HG03060 (cell line): ENCODE measurements around the gene AP2B1.

Source experiments
- ATAC-seq: cut with Tn5 transposase; IDR thresholded peaks from one replicate; pipeline ENCODE4 v1.9.1; 2021; ENCODE audit warnings: low read depth, moderate number of reproducible peaks; ENCODE audit not compliant: unreplicated experiment

The AP2B1 gene

DNA sequence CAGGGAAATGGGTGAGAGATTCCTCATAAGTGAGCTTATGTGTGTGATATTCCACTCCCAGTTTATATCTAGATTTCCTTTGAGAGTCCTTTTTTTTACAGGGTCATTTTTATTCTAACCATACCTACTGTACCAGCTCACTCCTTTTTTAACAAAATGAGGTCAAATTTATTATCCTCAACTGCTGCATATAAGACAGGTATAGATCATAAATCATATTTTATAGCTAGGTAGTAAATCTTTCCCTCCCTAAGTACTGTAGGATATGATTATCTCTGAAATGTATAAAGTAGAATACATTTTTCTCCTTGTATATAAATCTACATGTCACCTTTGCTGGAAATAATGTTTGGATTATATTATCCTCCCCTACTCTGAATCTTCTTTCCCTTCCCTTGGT is 31.5 kb downstream of the AP2B1 start:
- ATAC-seq = no peak

DNA sequence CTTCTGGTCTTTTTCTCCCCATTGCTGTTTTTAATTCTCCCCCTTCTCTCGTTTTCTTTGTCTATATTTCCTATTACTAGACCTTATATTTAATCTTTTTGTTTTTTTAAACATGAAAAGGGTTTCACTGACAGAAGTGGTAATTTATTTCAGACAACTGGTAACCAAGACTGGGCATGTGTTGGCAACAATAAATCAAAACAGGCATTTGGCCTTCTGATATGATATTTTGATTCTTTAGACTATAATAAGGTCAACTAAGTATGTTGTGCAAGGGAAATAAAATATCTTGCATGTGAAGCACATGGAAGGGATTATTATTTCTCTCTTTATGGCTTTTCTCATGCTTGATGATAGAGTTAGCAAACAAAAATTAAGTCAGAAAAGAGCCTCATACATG is 34.6 kb downstream of the AP2B1 start:
- no peak for ATAC-seq

DNA sequence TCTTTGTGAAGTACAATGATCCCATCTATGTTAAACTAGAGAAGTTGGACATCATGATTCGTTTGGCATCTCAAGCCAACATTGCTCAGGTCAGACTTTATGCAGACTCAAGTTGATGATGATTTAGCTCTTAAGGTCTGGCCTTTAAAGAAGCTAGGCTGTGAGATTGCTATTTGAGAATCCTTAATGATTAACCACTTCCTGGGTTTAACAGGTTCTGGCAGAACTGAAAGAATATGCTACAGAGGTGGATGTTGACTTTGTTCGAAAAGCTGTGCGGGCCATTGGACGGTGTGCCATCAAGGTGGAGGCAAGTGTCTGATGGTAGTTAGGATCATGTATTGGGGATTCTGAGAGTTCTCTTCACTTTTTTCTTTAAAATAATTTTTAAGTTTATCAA is 40.3 kb downstream of the AP2B1 start:
- ATAC-seq = no peak

DNA sequence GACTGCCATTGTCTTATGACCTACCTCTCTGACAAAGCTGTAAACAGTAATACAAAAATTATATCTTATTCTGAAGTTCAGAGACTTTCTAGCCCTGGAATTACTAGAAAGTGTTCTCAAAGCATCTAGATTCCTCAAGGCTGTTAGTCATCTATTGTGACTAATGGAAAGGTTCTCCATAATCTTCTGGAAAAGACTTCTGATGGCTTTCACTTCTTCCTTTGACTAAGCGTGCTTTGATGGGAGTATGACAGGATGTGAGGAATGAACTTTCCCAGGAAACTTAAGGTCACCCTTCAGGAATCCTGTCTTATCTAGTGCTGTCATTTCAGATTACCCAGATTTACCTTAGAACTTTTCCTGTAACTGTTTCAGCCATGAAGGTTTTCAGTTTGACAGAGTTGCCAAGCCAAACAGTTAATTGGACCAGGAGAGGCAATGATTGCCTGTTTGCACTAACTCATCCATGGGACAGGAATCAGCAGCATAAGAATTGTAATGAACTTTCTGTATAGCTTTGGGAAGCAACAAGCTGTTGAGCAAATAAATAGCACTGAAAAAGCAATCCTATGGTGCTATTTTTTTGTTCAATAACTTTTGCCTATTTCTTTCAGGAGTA is 43.5 kb downstream of the AP2B1 start:
- no peak for ATAC-seq

DNA sequence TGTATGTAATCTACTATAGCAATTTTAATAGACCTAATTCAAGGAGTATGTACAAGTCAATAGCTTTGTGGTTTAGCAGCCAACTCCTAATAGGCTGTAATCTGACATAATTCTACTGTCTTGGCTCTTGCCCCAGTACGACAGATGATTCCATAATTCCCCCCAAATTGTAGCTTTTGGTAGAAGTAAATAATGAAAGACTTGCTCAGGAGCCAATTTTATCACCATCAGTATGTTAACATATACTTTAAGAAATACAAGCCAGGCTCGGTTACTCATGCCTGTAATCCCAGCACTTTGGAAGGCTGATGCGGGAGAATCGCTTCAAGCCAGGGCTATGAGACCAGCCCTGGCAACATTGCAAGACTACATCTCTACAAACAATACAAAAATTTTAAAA is 53.9 kb downstream of the AP2B1 start:
- no peak for ATAC-seq

DNA sequence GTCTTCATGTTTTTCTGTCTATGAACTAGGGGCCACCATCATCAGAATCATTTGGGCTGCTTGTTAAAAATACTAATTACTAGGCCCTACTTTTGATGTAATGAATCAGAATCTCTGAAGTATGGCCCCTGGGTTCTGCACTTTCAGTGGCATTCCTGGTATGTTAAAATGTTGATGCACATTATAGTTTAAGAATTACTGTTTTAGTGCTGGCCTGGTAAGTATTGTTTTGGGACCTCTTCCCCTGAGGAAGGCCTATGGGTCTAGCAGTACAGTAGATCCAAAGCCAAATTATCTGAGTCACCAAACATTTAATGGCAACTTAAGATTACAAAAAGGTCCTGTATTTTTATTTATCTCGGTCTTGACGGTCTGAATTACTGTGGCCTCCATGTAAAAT is 58.8 kb downstream of the AP2B1 start:
- no peak for ATAC-seq

DNA sequence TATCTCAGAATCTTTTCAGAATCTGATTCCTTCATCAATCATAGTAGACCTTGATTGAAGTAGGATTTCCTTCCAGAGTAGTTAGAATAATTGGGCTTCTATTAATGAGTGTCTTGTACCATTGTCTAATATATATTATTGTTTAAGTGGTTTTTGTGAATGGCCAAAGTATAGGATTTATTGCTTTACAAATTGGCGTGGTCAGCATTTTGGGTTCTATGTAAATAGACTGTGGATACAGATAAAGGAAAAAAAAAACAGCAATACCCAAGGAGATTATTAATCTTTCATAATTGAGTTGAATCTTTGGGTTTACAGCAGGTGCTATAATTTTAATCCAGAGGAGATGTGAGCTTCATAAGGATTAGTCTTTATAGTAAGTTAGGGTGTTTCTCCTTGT is 64.3 kb downstream of the AP2B1 start:
- ATAC-seq = no peak

DNA sequence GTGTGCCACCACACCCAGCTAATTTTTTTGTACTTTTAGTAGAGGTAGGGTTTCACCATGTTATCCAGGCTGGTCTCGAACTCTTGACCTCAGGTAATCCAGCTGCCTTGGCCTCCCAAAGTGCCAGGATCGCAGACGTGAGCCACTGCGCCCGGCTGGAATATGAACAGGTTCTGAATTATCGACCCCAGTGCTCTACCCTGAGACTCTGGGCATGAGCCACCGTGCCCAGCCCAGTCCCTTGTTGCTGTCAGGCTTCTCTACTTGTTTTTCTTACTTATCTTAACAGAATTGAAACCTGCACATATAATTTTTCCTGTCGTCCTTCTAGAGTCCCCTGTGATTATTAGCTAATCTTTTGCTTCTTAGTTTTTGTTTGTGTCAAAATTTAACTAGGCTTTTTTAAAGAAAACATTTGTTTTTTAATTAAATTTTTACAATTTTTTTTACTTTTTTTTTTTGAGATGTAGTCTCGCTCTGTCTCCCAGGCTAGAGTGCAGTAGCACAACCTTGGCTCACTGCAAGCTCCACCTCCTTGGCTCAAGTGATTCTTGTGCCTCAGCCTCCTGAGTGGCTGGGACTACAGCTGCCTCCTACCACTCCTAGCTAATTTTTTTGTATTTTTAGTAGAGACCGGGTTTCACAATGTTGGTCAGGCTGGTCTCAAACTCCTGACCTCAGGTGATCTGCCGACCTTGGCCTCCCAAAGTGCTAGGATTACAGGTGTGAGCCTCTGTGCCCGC is 66.7 kb downstream of the AP2B1 start:
- ATAC-seq = no peak

DNA sequence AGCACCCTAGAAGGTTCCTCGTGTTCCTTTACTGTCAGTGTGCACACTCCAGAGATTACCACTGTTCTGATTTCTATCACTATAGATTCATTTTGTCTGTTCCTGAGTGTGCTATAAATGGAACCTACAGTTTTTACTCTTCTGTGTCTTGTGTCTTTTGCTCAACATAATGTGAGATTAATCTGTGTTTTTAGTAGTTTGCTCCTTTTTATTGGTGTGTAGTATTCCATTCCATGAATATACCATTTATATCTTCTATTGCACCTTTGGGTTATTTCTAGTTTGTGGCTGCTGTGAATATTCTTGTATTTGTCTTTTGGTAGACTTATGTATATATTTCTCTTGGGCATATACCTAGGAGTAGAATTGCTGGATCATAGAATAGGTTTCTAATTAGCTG is 68.2 kb downstream of the AP2B1 start:
- no peak for ATAC-seq

DNA sequence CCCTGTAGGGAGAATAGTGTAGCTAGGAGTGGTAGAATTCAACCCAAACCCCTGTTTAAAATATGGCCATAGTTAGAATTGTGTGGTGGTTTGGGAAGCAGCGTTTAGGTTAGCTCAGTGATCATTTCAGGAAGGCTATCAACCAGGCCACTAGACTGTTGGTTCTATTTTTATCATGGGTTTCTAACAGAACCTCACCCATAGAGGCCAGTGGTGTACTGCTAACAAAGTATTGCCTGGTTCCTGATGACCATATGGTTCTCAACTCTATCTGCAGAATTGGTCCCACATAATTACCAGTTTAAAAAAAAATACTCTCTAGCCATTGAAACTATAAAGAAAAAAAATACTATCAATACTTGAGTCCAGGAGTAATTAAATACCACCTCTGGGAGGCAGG is 73.8 kb downstream of the AP2B1 start:
- no peak for ATAC-seq

DNA sequence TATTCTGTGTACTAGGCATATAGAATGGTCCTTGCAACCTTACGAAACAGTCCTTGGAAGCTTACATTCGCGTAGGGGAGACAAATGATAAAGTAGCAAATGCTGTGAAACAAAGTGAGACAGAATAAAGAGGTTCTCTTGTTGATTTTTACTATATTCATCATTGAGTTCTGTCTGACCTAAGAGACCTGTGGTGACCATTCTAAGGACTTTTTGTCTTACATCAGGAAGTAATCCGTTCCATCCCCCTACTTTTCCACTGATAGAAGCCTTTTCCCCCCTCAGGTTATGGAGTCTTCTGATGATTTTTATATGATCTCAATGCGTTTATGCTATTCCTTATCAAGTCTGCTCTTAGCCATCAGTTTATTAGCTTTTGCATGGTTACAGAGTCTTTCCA is 77.6 kb downstream of the AP2B1 start:
- ATAC-seq = no peak

DNA sequence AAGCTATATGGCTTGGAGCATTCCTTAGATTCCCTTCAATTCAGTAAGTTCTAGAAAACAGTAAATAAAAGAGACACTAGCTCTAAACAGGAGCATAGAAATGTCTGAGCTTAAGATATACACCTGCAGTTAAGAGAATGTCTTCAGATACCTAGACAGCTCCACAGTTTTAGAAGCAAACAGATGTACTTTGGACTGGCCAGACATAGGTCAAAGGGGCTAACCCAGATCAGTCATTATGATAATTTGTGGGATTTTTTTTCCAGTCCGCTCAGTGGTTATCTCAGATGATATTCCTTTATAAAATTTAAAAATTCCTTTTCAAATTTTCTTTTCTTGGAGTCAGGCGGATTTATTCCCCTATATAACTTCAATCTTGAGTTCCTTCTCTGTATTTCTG is 78.5 kb downstream of the AP2B1 start:
- no peak for ATAC-seq

DNA sequence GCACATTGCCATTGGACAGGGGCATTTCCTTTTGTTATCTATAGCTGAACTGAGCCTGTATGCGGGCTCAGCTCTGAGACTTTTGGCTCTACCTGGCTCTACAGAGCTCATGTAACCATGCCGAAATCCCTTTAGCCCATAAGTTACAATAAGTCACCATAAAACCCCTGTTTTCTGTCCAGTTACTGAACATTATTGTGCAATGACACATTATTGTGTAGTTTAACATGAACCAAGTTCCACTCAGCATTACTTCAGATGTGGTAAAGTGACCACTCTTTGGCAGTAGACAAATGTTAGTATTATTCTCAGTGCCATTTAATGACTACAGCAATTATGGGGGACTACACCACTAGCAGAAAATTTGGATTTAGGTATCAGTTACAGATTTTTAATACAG is 78.9 kb downstream of the AP2B1 start:
- no peak for ATAC-seq

DNA sequence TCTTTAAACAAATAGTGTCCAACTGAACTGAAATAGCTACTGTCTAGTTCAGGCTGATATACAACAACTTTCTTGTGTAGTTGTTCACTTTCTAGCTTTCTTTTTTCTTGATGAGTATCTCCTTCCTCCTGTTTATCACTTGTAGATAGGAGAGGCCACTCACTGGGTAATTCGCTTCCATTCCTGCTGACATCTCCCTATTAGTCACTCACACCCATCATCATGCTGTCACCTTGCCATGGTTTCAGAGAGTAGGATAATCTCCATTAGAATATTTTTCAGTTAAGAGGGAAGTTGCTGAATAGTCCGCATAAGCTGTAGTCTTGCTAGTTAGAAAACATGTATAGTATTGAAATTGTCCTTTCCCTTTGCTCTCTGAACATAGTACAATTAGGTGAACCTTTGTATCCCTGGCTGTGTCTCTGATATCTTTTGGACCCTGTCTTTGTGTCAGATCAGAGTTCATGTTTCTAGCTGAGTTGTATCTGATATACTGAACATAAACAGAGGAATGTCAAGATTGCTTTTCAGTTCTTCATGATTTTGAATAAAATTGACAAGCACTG is 79.9 kb downstream of the AP2B1 start:
- ATAC-seq = no peak

DNA sequence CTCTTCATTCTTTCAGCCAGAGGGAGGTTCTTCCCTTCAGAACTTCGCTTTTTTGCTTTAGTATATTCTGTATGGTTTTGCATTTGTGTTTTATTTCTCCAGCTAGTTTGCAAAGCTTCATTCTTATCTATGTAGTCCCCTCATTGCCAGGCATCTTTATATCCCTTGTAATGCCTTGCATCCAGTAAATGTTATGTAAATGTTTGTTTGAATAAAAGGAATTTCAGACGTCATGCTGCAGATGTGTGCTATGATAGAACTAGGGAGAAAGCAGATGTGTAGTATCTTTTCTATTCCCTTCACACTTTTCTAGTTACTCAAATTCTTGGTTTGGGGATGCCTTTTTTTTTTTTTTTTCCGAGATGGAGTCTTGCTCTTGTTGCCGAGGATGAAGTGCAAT is 81.7 kb downstream of the AP2B1 start:
- ATAC-seq = no peak

DNA sequence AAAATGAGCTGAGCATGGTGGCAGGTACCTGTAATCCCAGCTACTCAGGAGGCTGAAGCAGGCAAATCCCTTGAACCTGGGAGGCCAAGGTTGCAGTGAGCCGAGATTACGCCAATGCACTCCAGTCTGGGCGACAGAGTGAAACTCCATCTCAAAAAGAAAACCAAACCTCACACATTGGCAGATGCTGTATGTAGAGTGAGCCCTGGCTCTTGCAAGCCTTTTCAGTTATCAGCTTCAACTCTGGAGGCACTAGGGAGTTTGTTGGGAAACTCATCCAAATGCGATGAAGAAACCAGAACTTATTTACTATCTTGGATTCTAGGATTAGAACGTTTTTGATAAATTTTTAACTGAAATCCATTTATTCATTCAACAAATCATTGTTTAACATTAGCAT is 87.4 kb downstream of the AP2B1 start:
- ATAC-seq = no peak

DNA sequence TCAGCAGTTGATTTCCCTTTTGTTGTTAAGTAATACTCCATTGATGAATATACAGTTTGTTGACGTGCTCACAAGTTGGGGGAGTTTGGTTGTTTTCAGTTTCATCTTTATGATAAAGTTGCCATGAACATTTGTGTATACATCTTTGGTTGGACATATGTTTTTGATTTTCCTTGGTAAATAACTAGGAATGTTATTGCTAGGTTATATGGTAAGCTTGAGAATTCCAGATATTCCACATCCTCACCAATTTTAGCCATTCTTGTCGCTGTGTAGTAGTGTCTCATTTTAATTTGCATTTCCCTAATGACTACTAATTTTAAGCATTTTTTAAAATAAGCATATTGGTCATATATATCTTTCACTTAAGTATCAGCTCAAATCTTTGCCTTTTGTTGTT is 89.3 kb downstream of the AP2B1 start:
- no peak for ATAC-seq

DNA sequence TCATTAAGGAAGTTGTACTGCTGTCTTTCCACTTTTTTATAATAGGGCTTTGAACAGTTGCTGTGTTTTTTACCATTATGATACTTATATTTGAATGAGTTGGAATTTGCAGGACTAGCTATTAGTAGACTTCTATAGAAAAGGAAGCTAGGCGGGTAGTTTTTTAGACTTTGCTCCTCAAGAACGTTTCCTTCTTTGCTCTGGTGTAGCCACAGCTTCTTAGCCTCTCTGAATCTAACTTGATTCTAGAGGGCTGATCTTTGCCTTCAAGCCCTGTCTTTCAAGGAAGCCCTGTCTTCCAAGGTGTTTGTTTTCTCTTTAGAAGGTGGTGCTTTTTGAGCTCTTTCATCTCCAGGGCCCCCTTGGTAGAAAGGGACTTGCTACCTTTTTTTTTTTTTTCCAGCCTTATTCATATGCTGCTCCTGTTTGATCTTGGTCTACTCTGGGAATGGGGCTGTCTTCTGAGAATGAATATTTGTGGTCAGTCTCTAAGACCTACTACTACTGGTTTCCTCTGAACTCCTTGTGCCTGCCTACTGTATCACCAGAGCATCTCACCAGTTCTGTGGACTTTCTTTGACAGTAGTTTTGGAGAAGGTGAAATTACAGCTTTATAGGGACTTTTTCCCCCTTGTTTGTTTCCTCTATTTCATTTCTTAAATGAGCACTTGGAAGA is 92.0 kb downstream of the AP2B1 start:
- ATAC-seq = no peak

DNA sequence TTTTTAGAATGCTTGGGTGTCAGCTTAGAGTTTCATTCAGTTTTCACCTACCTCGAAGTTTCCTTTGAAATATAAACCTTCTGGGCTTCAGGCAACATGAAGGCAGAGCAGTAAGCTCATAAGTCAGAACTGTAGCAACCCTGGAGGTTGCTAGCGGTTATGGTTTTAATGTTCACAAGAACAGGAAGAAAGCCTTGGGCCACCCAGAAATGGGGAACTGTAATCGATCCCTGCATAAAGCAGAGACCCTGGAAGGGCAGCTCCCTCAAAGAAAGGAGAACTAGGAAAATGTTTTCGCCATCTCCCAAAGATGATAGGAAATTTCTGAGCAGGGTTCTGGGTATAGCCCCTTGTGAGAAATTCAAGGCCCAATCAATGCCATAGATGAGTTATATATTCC is 96.5 kb downstream of the AP2B1 start:
- ATAC-seq = no peak

DNA sequence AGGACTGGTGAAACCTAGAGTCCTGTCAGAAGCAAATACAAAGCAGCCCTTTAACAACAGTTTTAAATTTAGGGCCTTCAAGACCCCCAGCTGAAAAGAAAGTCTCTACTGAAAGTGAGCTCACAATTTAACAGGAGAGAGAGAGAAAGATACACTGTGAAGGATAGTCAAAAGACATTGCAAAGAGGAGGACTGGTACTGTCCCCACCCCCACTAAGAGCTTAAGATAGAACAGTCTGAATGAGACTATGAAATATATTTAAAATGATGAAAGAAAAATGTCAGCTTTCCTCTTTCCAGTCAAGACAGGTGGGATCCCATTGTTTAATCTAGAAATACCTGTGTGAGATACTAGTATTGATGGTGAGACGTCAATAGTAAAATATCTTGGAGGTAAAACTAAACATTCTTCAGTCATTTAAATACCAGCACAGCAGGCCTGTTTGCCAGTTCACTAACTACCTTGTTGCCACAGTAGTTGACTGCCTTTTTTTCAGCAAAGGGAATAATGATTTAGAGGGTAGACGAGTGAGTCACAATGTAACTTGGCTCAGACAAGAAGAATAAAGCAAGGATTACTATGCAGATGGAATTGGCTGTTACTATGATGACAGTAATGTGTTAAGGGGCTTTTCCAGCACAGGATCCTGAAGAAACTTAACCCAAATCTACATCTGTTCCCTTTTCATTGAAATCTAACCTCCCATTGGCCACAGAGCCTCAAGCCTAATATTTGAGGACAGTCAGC is 97.1 kb downstream of the AP2B1 start:
- no peak for ATAC-seq
